Measurements from ENCODE around the gene CD248.

CD248 gene

DNA sequence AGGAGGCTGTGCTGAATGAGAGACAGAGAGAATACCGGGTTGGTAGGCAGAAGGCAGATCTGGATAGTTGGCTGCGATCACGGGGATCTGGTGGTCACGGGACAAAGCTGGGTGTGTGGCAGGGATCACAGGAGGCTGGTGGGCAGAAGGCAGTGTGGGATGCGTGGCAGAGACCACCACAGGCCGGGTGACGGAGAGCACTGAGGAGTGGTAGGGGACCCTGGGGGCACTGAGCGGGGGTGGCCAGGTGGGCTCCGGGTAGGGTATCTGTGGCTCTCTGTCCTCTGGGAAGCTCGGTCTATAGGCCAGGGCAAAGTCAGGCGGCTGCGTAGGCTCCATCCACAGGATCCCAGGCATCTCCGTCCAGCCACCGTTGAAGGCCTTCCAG is 1.4 kb downstream of the CD248 start (continued):
- TF ChIP-seq BCL11A (tag by site-specific recombination; IDR thresholded peaks at IDR 0.05; ENCODE audit: low read depth), result no peak
- TF ChIP-seq, protein P1, sequence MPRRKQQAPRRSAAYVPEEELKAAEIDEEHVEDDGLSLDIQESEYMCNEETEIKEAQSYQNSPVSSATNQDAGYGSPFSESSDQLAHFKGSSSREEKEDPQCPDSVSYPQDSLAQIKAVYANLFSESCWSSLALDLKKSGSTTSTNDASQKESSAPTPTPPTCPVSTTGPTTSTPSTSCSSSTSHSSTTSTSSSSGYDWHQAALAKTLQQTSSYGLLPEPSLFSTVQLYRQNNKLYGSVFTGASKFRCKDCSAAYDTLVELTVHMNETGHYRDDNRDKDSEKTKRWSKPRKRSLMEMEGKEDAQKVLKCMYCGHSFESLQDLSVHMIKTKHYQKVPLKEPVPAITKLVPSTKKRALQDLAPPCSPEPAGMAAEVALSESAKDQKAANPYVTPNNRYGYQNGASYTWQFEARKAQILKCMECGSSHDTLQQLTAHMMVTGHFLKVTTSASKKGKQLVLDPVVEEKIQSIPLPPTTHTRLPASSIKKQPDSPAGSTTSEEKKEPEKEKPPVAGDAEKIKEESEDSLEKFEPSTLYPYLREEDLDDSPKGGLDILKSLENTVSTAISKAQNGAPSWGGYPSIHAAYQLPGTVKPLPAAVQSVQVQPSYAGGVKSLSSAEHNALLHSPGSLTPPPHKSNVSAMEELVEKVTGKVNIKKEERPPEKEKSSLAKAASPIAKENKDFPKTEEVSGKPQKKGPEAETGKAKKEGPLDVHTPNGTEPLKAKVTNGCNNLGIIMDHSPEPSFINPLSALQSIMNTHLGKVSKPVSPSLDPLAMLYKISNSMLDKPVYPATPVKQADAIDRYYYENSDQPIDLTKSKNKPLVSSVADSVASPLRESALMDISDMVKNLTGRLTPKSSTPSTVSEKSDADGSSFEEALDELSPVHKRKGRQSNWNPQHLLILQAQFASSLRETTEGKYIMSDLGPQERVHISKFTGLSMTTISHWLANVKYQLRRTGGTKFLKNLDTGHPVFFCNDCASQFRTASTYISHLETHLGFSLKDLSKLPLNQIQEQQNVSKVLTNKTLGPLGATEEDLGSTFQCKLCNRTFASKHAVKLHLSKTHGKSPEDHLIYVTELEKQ (tag by site-specific recombination; IDR thresholded peaks at IDR 0.05; ENCODE audit: borderline replicate concordance), result no peak
- TF ChIP-seq ZNF404 (tag by site-specific recombination; IDR thresholded peaks at IDR 0.05), result no peak
- no peak for TF ChIP-seq YY1 (tag by site-specific recombination; IDR thresholded peaks at IDR 0.05)
- TF ChIP-seq ZNF214 (tag by site-specific recombination; IDR thresholded peaks at IDR 0.05; ENCODE audit: borderline replicate concordance), result no peak
- no peak for TF ChIP-seq ZNF140 (tag by site-specific recombination; IDR thresholded peaks at IDR 0.05)
- no peak for TF ChIP-seq ZNF302 (tag by site-specific recombination; IDR thresholded peaks at IDR 0.05; ENCODE audit: low read depth)

DNA sequence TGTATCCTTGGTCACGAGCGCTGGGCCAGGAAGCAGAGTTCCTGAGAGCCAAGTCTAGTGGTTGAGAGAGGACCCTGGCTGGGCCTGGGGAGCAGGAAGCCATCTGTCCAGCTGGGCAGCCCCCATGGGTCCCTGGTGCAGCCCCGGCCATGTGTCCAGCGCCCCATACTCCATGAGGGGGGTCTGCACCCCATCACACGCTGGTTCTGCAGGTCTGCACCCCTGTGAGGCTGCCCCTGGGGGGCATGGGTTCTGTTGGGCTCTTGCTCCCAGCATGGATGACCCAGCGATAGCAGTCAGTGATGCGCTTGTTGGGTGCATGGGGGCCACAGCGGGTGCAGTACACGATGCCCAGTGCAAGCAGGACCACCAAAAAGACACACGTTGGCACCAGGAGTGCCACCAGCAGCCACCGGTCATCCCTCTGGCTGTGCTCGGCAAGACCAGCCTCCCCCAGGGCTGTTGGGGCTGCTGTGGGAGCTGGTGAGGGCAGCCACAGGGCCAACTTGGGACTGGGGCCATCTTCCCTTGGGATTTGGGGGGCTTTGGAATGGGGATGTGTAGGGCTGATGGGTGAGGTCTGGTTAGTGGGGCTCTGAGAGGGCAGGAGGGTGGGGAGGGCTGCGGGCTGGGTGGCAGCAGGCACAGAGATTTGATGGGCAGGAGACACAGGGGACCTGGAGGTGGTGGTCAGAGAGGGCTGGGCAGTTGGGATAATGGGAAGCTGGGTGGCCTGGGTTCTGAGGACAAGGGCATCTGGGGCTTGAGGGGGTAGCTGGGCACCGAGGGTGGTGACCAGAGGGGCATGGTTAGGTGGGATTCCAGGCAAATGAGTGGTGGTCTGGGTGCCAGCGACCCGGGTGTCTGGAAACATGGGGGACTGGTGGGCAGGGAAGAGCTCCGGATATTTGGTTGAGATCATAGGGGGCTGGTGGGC is 2.0 kb downstream of the CD248 start:
- H3K36me3 ChIP-seq (ENCODE audit: control insufficient read depth in 2 of 2, insufficient read depth in 1 of 2, low read length in 2 of 2), result no peaks in the 10 kb centered on the region
- no peak overlapping the region for H3K4me3 ChIP-seq (ENCODE audit: low read depth, low read length)
- POLR2A ChIA-PET, result interaction anchor here (1.2 kb wide), 1 partner anchor 21 kb away, joined by 3 read pairs; the partner anchor contains the start of gene RIN1
- no peaks in the 10 kb centered on the region for H3K4me1 ChIP-seq (ENCODE audit: control insufficient read depth, insufficient read depth, low read length)
- no peak overlapping the region for H3K27ac ChIP-seq (ENCODE audit: extremely low read depth, low read depth, low read length)
- CTCF ChIA-PET, result interaction anchor here (0.6 to 1.1 kb wide), 4 partner anchors 15 to 270 kb away, joined by 3 to 5 read pairs (median 4); no protein-coding TSS in a partner anchor
- no peak for TF ChIP-seq ZNF747 (tag by site-specific recombination; IDR thresholded peaks at IDR 0.05)
- TF ChIP-seq ZNF658 (tag by site-specific recombination; IDR thresholded peaks at IDR 0.05), result no peak
- TF ChIP-seq GLI4 (tag by site-specific recombination; IDR thresholded peaks at IDR 0.05), result no peak
- TF ChIP-seq ZNF501 (tag by site-specific recombination; IDR thresholded peaks at IDR 0.05), result no peak
- no peak for TF ChIP-seq ZNF777 (tag by site-specific recombination; IDR thresholded peaks at IDR 0.05; ENCODE audit: borderline replicate concordance)
- TF ChIP-seq, protein P2, sequence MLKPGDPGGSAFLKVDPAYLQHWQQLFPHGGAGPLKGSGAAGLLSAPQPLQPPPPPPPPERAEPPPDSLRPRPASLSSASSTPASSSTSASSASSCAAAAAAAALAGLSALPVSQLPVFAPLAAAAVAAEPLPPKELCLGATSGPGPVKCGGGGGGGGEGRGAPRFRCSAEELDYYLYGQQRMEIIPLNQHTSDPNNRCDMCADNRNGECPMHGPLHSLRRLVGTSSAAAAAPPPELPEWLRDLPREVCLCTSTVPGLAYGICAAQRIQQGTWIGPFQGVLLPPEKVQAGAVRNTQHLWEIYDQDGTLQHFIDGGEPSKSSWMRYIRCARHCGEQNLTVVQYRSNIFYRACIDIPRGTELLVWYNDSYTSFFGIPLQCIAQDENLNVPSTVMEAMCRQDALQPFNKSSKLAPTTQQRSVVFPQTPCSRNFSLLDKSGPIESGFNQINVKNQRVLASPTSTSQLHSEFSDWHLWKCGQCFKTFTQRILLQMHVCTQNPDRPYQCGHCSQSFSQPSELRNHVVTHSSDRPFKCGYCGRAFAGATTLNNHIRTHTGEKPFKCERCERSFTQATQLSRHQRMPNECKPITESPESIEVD (tag by site-specific recombination; IDR thresholded peaks at IDR 0.05), result no peak
- no peak for TF ChIP-seq ZNF433 (tag by site-specific recombination; IDR thresholded peaks at IDR 0.05; ENCODE audit: low read depth)
- TF ChIP-seq, protein P3, sequence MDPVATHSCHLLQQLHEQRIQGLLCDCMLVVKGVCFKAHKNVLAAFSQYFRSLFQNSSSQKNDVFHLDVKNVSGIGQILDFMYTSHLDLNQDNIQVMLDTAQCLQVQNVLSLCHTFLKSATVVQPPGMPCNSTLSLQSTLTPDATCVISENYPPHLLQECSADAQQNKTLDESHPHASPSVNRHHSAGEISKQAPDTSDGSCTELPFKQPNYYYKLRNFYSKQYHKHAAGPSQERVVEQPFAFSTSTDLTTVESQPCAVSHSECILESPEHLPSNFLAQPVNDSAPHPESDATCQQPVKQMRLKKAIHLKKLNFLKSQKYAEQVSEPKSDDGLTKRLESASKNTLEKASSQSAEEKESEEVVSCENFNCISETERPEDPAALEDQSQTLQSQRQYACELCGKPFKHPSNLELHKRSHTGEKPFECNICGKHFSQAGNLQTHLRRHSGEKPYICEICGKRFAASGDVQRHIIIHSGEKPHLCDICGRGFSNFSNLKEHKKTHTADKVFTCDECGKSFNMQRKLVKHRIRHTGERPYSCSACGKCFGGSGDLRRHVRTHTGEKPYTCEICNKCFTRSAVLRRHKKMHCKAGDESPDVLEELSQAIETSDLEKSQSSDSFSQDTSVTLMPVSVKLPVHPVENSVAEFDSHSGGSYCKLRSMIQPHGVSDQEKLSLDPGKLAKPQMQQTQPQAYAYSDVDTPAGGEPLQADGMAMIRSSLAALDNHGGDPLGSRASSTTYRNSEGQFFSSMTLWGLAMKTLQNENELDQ (tag by site-specific recombination; IDR thresholded peaks at IDR 0.05; ENCODE audit: low read depth), result no peak
- H3K9me3 ChIP-seq (ENCODE audit: control insufficient read depth, insufficient read depth, low read depth, low read length), result no peaks in the 10 kb centered on the region
